GM12878 (cell line): ENCODE results near the gene PBRM1. TPM values are rescaled to one million over a fixed set of nuclear protein-coding genes. Genes with fewer than 3 reads are reported as not detected.

Source experiments
- ATAC-seq: fragments of 200-7000 bp; cut with Tn5 transposase; 3 replicates; pipeline ENCODE4 v1.9.1; 2020; ENCODE audit warnings: mild to moderate bottlenecking, moderate library complexity
- BruUV-seq: library from RNA; stranded (reverse); fragments of 400-500 nt; replicated peaks from 2 replicates; lab custom pipeline; 2021; lab: Mats Ljungman, UMichigan
- CTCF ChIA-PET: fragments of 300-600 bp; sonication (Branson Sonifier 250); formaldehyde crosslinking; extraction: SDS; loops from one replicate; lab custom pipeline; 2021; ENCODE audit warnings: inconsistent platforms; lab: Yijun Ruan, JAX
- POLR2A ChIA-PET: fragments of 350-600 bp; formaldehyde crosslinking; extraction: SDS; loops from one replicate; lab custom pipeline; 2021; ENCODE audit warnings: inconsistent platforms; lab: Charles Lee
- RAD21 ChIA-PET: fragments of 300-600 bp; sonication (Branson Sonifier 250); formaldehyde crosslinking; loops from one replicate; lab custom pipeline; 2023; ENCODE audit warnings: antibody characterized with exemption; ENCODE audit not compliant: unreplicated experiment; lab: Charles Lee
- SMC1A ChIA-PET: fragments of 300-600 bp; sonication (Branson Sonifier 250); formaldehyde crosslinking; loops from one replicate; lab custom pipeline; 2023; ENCODE audit not compliant: unreplicated experiment, uncharacterized antibody; lab: Charles Lee
- DNase-seq: peaks from one replicate; pipeline ENCODE4 v3.0.0-alpha.2; 2011; ENCODE audit warnings: low read depth, low spot score
- FAIRE-seq: peaks from 3 replicates; lab custom pipeline; 2011; peaks lifted over from hg19 to GRCh38; lab: Jason Lieb, UNC
- H2AFZ ChIP-seq: 2 replicates; pipeline ENCODE4 v1.6.0; 2011; ENCODE audit warnings: low read depth, low read length, control low read depth; ENCODE audit not compliant: control insufficient read depth
- H3K27ac ChIP-seq: 2 replicates; pipeline ENCODE4 v1.5.1; 2011; ENCODE audit warnings: control low read depth; ENCODE audit not compliant: control insufficient read depth, insufficient read depth
- H3K27me3 ChIP-seq, 2 experiments: replicated peaks in 1 of 2; 2 replicates each; pipeline versions ENCODE4 v1.6.0 to v1.6.1; 2011; ENCODE audit warnings: low read length in 1 of 2; ENCODE audit not compliant: control insufficient read depth in 2 of 2, insufficient read depth in 2 of 2
- H3K36me3 ChIP-seq, 2 experiments: 2 replicates each; pipeline ENCODE4 v1.5.1; 2011; ENCODE audit warnings: low read length in 1 of 2; ENCODE audit not compliant: control insufficient read depth in 2 of 2, insufficient read depth in 2 of 2
- H3K4me1 ChIP-seq: 2 replicates; pipeline ENCODE4 v1.6.1; 2011; ENCODE audit warnings: mild to moderate bottlenecking, low read length, moderate library complexity, mixed read lengths; ENCODE audit not compliant: control insufficient read depth, insufficient read depth
- H3K4me2 ChIP-seq: 2 replicates; pipeline ENCODE4 v1.6.0; 2011; ENCODE audit warnings: control low read depth; ENCODE audit not compliant: control insufficient read depth, insufficient read depth
- H3K4me3 ChIP-seq: fragments of 200-600 bp; sonication (generic); 2 replicates; pipeline ENCODE4 v1.5.1; 2016
- H3K79me2 ChIP-seq: 2 replicates; pipeline ENCODE4 v1.6.0; 2011; ENCODE audit warnings: low read length; ENCODE audit not compliant: control insufficient read depth, insufficient read depth
- H3K9ac ChIP-seq: 2 replicates; pipeline ENCODE4 v1.8.0; 2011; ENCODE audit warnings: low read length, control low read depth, mixed read lengths; ENCODE audit not compliant: control insufficient read depth, insufficient read depth
- H3K9me3 ChIP-seq: replicated peaks from 3 replicates; pipeline ENCODE4 v1.5.1; 2011; ENCODE audit warnings: mild to moderate bottlenecking, low read length; ENCODE audit not compliant: control insufficient read depth, insufficient read depth
- H4K20me1 ChIP-seq: 2 replicates; pipeline ENCODE4 v1.6.0; 2011; ENCODE audit not compliant: control insufficient read depth, insufficient read depth
- IKZF1 ChIP-seq: fragments of 450-650 bp; conservative IDR thresholded peaks from 2 replicates; pipeline ENCODE4 v1.6.1; 2017; ENCODE audit warnings: antibody characterized with exemption, mild to moderate bottlenecking
- RUNX3 ChIP-seq: IDR thresholded peaks from 2 replicates; pipeline ENCODE4 v1.6.1; 2012; ENCODE audit warnings: low read length, inconsistent platforms
- SIX5 ChIP-seq: IDR thresholded peaks from 2 replicates; pipeline ENCODE4 v1.6.1; 2011; ENCODE audit warnings: mild to moderate bottlenecking, low read depth, low read length, moderate library complexity; ENCODE audit not compliant: severe bottlenecking
- ZNF384 ChIP-seq: IDR thresholded peaks from 2 replicates; pipeline ENCODE4 v1.6.1; 2012; ENCODE audit warnings: low read depth, mild to moderate bottlenecking, low read length, improper control_type of control experiment, borderline replicate concordance
- WGBS: methylation state at CpG from one replicate; pipeline ENCODE4 v1.1.6; 2016; ENCODE audit warnings: low lambda C conversion rate; ENCODE audit not compliant: insufficient replicate concordance, insufficient coverage; ENCODE audit errors: missing lambda C conversion rate; 5-methylcytosine and 5-hydroxymethylcytosine counted together
- in situ Hi-C: fragments of 300-500 bp; cut with MboI; formaldehyde crosslinking; loops from 9 replicates; pipeline ENCODE4 v1.14.3; 2018; ENCODE audit warnings: mixed read lengths
- intact Hi-C: fragments of 100-400 bp; cut with micrococcal nuclease; formaldehyde crosslinking; loops from one replicate; pipeline ENCODE4 v1.14.2; 2022; ENCODE audit not compliant: unreplicated experiment
- polyA plus RNA-seq, 11 experiments: library from polyadenylated mRNA; depleted of rRNA in 4 of 11; unstranded in 6 of 11; stranded (reverse) in 5 of 11; fragments of >200 nt; fragmentation: Nextera tagmentation in 4 of 11; fragmentation: Illumina TruSeq in 1 of 11; extraction: Ambion mirVana in 4 of 11; extraction: Trizol in 1 of 11; gene quantifications; 1 replicate in 1 of 11; 2 replicates in 10 of 11; pipeline versions ENCODE4 v1.2.1 to v1.2.3, GENCODE V29; 2011 to 2016; ENCODE audit warnings: inconsistent platforms in 2 of 11, missing spikeins in 2 of 11, low read depth in 1 of 11
- total RNA-seq, 4 experiments: library from RNA; depleted of rRNA in 3 of 4; stranded (reverse); fragments of >200 nt in 3 of 4; fragmentation: Illumina TruSeq in 1 of 4; extraction: Trizol in 1 of 4; gene quantifications; 2 replicates each; pipeline versions ENCODE4 v1.2.1 to v1.2.3, GENCODE V29; 2013 to 2021
- TF ChIP-seq, protein P1 (sequence below): IDR thresholded peaks from 2 replicates; pipeline ENCODE4 v1.6.1; 2012; ENCODE audit warnings: mild to moderate bottlenecking, low read depth, low read length

PBRM1 gene
- total and polyA plus RNA-seq, 10 of the 15 experiments (the other 5 are each of a cell fraction or from before 2014, with no cell fraction given): 8.9 to 88.9 (median 39.3) TPM

- TF ChIP-seq, protein P1, sequence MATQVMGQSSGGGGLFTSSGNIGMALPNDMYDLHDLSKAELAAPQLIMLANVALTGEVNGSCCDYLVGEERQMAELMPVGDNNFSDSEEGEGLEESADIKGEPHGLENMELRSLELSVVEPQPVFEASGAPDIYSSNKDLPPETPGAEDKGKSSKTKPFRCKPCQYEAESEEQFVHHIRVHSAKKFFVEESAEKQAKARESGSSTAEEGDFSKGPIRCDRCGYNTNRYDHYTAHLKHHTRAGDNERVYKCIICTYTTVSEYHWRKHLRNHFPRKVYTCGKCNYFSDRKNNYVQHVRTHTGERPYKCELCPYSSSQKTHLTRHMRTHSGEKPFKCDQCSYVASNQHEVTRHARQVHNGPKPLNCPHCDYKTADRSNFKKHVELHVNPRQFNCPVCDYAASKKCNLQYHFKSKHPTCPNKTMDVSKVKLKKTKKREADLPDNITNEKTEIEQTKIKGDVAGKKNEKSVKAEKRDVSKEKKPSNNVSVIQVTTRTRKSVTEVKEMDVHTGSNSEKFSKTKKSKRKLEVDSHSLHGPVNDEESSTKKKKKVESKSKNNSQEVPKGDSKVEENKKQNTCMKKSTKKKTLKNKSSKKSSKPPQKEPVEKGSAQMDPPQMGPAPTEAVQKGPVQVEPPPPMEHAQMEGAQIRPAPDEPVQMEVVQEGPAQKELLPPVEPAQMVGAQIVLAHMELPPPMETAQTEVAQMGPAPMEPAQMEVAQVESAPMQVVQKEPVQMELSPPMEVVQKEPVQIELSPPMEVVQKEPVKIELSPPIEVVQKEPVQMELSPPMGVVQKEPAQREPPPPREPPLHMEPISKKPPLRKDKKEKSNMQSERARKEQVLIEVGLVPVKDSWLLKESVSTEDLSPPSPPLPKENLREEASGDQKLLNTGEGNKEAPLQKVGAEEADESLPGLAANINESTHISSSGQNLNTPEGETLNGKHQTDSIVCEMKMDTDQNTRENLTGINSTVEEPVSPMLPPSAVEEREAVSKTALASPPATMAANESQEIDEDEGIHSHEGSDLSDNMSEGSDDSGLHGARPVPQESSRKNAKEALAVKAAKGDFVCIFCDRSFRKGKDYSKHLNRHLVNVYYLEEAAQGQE: no peak
- TF ChIP-seq, all 136 proteins: peak for 0
Observed at GRCh38 chr3:52722491-52722890, 36.8 kb upstream of the PBRM1 start (continued).

GRCh38 chr3:52721730-52722008 lies 36.0 kb upstream of the PBRM1 start:
- Histone ChIP-seq H3K4me2 (peak overlapping the region; percentile 38; the same call in 1 of the 2 replicates), H3K9me3 (peaks cover 2% of the 10 kb centered on the region; the same call in 2 of the 3 replicates), H2AFZ (no peak overlapping the region), H3K9ac (no peak overlapping the region), H4K20me1 (no peaks in the 10 kb centered on the region), H3K27me3 (no peaks in the 10 kb centered on the region), H3K4me3 (no peak overlapping the region), H3K4me1 (peaks cover 27% of the 10 kb centered on the region), H3K36me3 (no peaks in the 10 kb centered on the region; a peak in 1 of 4 replicates), H3K27ac (peak overlapping the region; percentile 27), H3K79me2 (no peaks in the 10 kb centered on the region)
- DNase-seq: no peak
- intact Hi-C loops: no loop called here
- ChIA-PET SMC1A (no interaction called here), CTCF (interaction anchor here (1.4 to 2.1 kb wide), 2 partner anchors 20 to 77 kb away, joined by 4 to 6 read pairs; no protein-coding TSS in a partner anchor), RAD21 (no interaction called here), POLR2A (interaction anchor here (0.6 to 0.7 kb wide), 2 partner anchors 91 to 1185 kb away, joined by 3 to 4 read pairs; no protein-coding TSS in a partner anchor)
- BruUV-seq: no TSS peak
- ATAC-seq: peak; percentile 45
- FAIRE-seq: no peak
- WGBS: 100% methylated on average over 1 of the region's 1 CpG
- peak; percentile 49 for TF ChIP-seq RUNX3
- no peak for TF ChIP-seq SIX5
- TF ChIP-seq IKZF1: no peak
- TF ChIP-seq ZNF384: no peak
- in situ Hi-C loops: no loop called here
